Activated naive CD8-positive, alpha-beta T cell treated with anti-CD3 and anti-CD28 coated beads, Interleukin-2, amount 10 ng/mL, durations not matched to agents 7 days and 5 days (primary cell): Measurements from ENCODE around the gene PRKAG2. TPM values are rescaled to one million over a fixed set of nuclear protein-coding genes. Genes with fewer than 3 reads are reported as not detected.

Experiments used
- ATAC-seq: fragments of 150-1000 bp; cut with Tn5 transposase; one replicate; pipeline ENCODE4 v1.10.0; 2021; ENCODE audit warnings: low read depth, moderate library complexity
- POLR2A ChIA-PET: fragments of 350-600 bp; sonication (Branson Sonifier 250); formaldehyde crosslinking; loops from one replicate; lab custom pipeline; 2021; ENCODE audit warnings: antibody characterized with exemption; lab: Charles Lee
- DNase-seq: peaks from one replicate; pipeline ENCODE4 v3.0.0; 2021
- H3K27ac Mint-ChIP-seq: one replicate; pipeline ENCODE4 v1.8.0; 2022; ENCODE audit warnings: mild to moderate bottlenecking, mixed read lengths
- H3K27me3 Mint-ChIP-seq: one replicate; pipeline ENCODE4 v1.8.0; 2022; ENCODE audit warnings: mild to moderate bottlenecking, moderate library complexity, mixed read lengths
- H3K36me3 Mint-ChIP-seq: one replicate; pipeline ENCODE4 v1.8.0; 2021; ENCODE audit warnings: mild to moderate bottlenecking, mixed read lengths
- H3K4me1 Mint-ChIP-seq: one replicate; pipeline ENCODE4 v1.8.0; 2021; ENCODE audit warnings: mixed read lengths
- H3K4me3 Mint-ChIP-seq: one replicate; pipeline ENCODE4 v1.8.0; 2022; ENCODE audit warnings: mild to moderate bottlenecking, moderate library complexity, mixed read lengths
- H3K9me3 Mint-ChIP-seq: one replicate; pipeline ENCODE4 v1.8.0; 2021; ENCODE audit warnings: mixed read lengths
- total RNA-seq, 2 experiments: library from RNA; stranded (reverse); gene quantifications; one replicate each; pipeline ENCODE4 v1.2.3, GENCODE V29; 2021

PRKAG2 gene
- total RNA-seq, 2 experiments from 2014 or later = 29.0 to 38.9 TPM

- no peak overlapping the region for H3K27ac Mint-ChIP-seq
- POLR2A ChIA-PET = interaction anchor here (0.6 kb wide), 1 partner anchor 67 kb away, joined by 3 read pairs; no protein-coding TSS in a partner anchor
- H3K4me1 Mint-ChIP-seq = no peaks in the 10 kb centered on the region
Measured at GRCh38 chr7:151869968-151870918, 6.7 kb downstream of the PRKAG2 start.

DNA sequence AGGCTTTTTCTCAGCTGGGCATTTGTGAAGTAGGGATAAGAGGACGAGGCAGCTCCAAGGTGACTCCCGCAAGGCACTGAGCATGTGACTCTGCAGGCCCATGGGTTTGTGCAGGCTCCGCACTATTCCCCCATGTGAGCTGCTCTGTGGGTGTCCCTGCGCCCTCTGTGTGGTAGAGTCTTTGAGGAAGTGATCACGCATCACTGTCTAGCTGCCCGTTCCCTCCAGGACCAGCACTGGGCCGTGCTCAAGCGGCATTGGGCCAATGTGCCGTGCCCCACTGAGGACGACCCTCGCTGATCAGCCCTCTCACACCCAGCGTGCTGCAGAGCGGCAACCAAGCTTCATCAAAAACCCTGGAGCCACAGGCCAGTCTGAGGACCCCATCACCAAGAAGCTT lies 7.5 kb downstream of the PRKAG2 start:
- Mint-ChIP-seq H3K27ac (no peak overlapping the region), H3K4me3 (no peak overlapping the region), H3K9me3 (no peaks in the 10 kb centered on the region), H3K36me3 (no peaks in the 10 kb centered on the region), H3K27me3 (no peaks in the 10 kb centered on the region), H3K4me1 (no peaks in the 10 kb centered on the region)
- DNase-seq (no peak), ATAC-seq (no peak)
- POLR2A ChIA-PET = no interaction called here

More at GRCh38 chr7:151869968-151870918, 6.7 kb downstream of the PRKAG2 start:
- H3K36me3 Mint-ChIP-seq = no peaks in the 10 kb centered on the region
- H3K9me3 Mint-ChIP-seq = no peaks in the 10 kb centered on the region
- no peaks in the 10 kb centered on the region for H3K27me3 Mint-ChIP-seq
- DNase-seq (no peak), ATAC-seq (no peak)
- no peak overlapping the region for H3K4me3 Mint-ChIP-seq

GRCh38 chr7:151869109-151869428 lies 7.8 kb downstream of the PRKAG2 start:
- POLR2A ChIA-PET = no interaction called here
- Mint-ChIP-seq H3K4me1 (no peaks in the 10 kb centered on the region), H3K27ac (no peak overlapping the region), H3K27me3 (no peaks in the 10 kb centered on the region), H3K36me3 (no peaks in the 10 kb centered on the region), H3K4me3 (no peak overlapping the region), H3K9me3 (no peaks in the 10 kb centered on the region)
- ATAC-seq = no peak
- DNase-seq = no peak

DNA sequence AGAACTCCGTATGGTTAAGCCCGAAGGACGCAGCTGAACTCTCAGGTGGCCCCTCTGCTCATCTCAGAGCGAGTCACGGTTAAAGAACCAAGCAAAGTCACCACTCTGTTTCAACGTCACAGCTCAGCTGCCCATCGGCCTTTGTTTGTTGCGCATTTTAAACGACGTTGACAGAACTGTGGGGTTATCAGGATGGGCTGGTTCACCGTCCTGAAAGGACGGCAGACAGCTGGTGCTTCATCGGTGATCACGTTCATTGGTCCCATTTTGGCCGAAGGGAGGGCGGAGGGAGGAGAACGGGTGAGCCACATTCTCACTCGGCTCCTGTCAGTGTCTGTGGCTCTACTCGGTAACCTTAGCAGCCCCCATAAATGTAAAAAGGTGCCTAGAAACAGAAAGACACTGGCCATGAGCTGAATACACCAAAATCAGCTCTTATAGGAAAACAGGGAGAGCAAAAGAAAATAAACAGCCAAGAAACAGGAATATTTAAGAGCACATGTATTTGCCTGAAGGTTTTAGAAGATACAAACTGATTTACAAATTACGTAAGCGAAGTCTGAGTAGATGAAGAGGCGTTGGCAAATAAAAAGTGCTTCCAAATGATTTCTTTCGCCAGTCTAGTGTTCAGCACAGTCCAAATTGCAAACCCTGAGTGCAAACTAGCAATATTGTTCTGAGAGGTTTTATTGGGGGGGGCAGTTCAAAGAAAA lies 8.4 kb downstream of the PRKAG2 start:
- no peaks in the 10 kb centered on the region for H3K9me3 Mint-ChIP-seq
- ATAC-seq (no peak), DNase-seq (no peak)
- POLR2A ChIA-PET = no interaction called here
- H3K27me3 Mint-ChIP-seq = no peaks in the 10 kb centered on the region
- no peaks in the 10 kb centered on the region for H3K4me1 Mint-ChIP-seq
- no peaks in the 10 kb centered on the region for H3K36me3 Mint-ChIP-seq
- no peak overlapping the region for H3K4me3 Mint-ChIP-seq
- no peak overlapping the region for H3K27ac Mint-ChIP-seq

DNA sequence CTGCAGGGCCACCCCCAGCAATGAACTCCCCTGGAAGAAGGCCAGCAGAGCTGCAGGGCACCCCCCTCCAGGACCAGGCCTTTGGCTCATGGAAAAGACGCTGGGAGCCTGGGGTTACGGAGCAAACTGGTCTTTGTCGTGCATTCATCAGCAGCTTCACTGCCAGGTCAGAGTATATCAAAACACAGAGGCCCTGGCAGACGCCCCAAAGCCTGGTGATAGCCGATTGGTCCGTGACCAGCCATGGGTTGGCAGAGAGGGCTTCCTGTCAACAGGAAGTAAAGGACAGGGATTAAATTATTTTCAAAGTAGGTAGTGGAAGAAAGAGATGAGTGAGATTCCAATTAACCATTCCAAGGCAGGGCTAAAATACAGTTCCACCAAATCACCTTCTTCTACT lies 9.0 kb downstream of the PRKAG2 start:
- ATAC-seq (no peak), DNase-seq (no peak)
- Mint-ChIP-seq H3K27ac (no peak overlapping the region), H3K27me3 (no peaks in the 10 kb centered on the region), H3K4me3 (no peak overlapping the region), H3K36me3 (no peaks in the 10 kb centered on the region), H3K4me1 (no peaks in the 10 kb centered on the region), H3K9me3 (no peaks in the 10 kb centered on the region)
- POLR2A ChIA-PET = no interaction called here

DNA sequence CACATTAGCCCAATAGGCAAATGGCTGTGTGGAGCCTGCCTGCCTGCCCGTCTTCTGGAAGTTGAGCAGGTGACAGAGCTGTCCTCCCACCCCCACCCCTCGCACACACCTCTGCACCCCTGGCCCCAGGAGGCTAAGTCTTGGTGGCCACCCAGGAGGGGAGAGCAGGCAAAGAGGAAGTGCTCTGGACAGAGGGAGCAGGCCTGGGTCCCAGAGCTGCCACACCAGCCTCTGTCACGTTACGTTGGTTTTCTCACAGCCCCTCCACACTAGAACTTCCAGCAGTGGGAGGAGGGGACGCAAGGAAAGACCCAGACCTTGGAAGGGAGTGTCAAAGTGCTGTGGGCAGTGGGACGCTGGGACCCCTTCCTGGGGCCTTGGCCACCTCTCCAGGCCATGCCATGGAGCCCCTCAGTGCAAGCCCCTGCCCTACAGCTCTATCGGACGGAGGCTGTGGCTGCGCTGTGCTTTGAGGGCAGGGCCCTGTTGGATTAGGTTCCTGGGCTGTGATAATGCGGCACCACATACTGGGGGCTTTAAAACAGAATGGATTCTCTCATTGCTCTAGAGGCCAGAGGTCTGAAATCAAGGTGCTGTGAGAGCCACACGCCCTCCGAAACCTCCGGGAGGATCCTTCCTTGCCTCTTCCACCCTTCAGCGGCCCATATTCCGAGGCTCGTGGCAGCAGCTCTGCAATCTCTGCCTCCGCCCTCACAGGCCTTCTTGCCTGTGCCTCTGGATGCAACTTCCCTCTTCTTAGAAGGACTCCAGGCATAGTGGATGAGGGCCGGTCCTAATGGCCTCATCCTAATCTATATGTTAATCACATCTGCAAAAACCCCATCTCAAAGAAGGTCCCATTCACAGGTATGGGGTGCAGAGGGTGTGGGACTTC lies 9.9 kb downstream of the PRKAG2 start:
- DNase-seq (no peak), ATAC-seq (no peak)
- Mint-ChIP-seq H3K4me3 (no peak overlapping the region), H3K4me1 (no peaks in the 10 kb centered on the region), H3K27ac (no peak overlapping the region), H3K9me3 (no peaks in the 10 kb centered on the region), H3K27me3 (no peaks in the 10 kb centered on the region), H3K36me3 (no peaks in the 10 kb centered on the region)
- POLR2A ChIA-PET = no interaction called here

DNA sequence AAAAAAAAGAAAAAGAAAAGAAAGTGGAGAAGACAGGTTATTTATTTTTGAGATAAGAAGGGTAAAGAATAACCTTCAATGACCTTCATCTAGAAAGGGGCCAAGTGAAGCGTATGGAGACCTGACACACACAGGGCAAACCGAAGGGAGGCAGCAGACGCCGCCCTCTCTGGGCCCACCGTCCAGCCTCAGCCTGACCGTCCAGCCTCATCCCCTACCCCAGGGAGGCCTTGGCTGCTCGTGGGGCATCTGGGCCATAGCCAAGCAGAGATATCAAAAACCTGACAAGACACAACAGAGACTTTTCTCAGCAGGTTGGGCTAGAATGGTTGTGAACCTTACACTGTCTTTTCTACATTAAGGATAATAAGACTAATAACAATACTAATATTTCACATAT lies 10.9 kb downstream of the PRKAG2 start:
- Mint-ChIP-seq H3K4me3 (no peak overlapping the region), H3K27me3 (no peaks in the 10 kb centered on the region), H3K9me3 (no peaks in the 10 kb centered on the region), H3K4me1 (no peaks in the 10 kb centered on the region), H3K36me3 (no peaks in the 10 kb centered on the region), H3K27ac (no peak overlapping the region)
- ATAC-seq = no peak
- DNase-seq = no peak
- POLR2A ChIA-PET = no interaction called here

GRCh38 chr7:151865070-151865670 lies 11.7 kb downstream of the PRKAG2 start:
- H3K9me3 Mint-ChIP-seq = no peaks in the 10 kb centered on the region
- H3K4me3 Mint-ChIP-seq = no peak overlapping the region
- no peak overlapping the region for H3K27ac Mint-ChIP-seq
- no peaks in the 10 kb centered on the region for H3K4me1 Mint-ChIP-seq
- DNase-seq = no peak
- no peaks in the 10 kb centered on the region for H3K27me3 Mint-ChIP-seq
- POLR2A ChIA-PET = interaction anchor here (2.1 kb wide), 1 partner anchor 12 kb away, joined by 8 read pairs; the partner anchor contains the start of gene PRKAG2
- no peaks in the 10 kb centered on the region for H3K36me3 Mint-ChIP-seq
- ATAC-seq = no peak

- no peaks in the 10 kb centered on the region for H3K9me3 Mint-ChIP-seq
- no peak for DNase-seq
- H3K4me3 Mint-ChIP-seq = no peak overlapping the region
- H3K4me1 Mint-ChIP-seq = no peaks in the 10 kb centered on the region
- H3K36me3 Mint-ChIP-seq = no peaks in the 10 kb centered on the region
- POLR2A ChIA-PET = interaction anchor here (2.1 kb wide), 1 partner anchor 12 kb away, joined by 8 read pairs; the partner anchor contains the start of gene PRKAG2
- no peaks in the 10 kb centered on the region for H3K27me3 Mint-ChIP-seq
- no peak for ATAC-seq
- H3K27ac Mint-ChIP-seq = no peak overlapping the region
Measured at GRCh38 chr7:151864561-151864960, 12.4 kb downstream of the PRKAG2 start.

DNA sequence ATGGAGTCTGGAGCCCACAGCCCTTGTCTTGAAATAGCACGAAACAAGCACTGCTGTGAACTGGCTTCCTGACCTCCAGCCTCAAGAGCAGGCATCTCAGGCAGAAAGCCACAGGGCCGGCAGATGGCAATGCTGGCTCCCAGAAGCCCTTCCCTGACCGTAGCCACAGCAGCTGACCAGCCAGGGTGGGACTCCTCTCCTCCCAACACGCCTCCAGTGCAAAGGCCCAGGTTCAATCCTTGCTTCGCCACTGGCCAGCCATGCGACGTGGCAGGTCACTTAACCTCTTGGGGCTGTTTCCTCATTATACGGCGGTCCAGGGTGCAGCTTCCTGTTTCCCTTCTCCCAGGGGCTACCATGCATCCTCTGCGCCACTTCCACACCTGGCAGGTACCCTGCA lies 12.8 kb downstream of the PRKAG2 start:
- H3K4me3 Mint-ChIP-seq = no peak overlapping the region
- H3K27me3 Mint-ChIP-seq = no peaks in the 10 kb centered on the region
- DNase-seq (no peak), ATAC-seq (no peak)
- H3K27ac Mint-ChIP-seq = no peak overlapping the region
- POLR2A ChIA-PET = interaction anchor here (2.1 kb wide), 1 partner anchor 13 kb away, joined by 8 read pairs; the partner anchor contains the start of gene PRKAG2
- H3K4me1 Mint-ChIP-seq = no peaks in the 10 kb centered on the region
- H3K36me3 Mint-ChIP-seq = no peaks in the 10 kb centered on the region
- H3K9me3 Mint-ChIP-seq = no peaks in the 10 kb centered on the region

DNA sequence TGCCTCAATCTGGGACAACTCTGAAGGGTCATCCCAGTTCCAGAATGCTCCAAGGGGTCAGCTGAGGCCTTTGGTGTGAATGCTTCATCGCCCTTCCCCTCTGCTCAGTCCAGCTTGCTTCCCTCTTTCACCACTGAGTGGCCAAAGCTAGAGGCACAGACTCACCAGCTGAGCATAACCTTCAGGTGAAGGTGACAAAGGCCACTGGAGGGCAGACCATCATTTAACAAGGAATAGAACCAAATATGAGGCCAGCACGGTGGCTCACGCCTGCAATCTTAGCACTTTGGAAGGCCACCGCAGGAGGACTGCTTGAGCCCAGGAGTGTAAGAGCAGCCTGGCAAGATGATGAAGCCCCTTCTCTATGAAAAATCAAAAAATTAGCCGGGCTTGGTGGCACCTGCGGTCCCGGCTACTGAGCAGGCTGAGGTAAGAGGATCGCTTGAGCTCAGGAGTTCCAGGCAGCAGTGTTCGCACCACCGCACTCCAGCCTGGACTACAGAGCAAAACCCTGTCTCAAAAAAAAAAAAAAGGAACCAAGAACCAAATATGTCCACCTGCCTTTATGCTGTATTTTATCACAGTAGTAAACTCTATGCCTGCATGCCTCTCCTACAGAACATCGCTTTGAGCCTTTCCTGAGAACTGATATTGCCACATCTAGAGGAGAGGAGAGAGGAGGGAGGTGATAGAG lies 13.4 kb downstream of the PRKAG2 start:
- POLR2A ChIA-PET = interaction anchor here (2.1 kb wide), 1 partner anchor 13 kb away, joined by 8 read pairs; the partner anchor contains the start of gene PRKAG2
- Mint-ChIP-seq H3K4me1 (no peaks in the 10 kb centered on the region), H3K4me3 (no peak overlapping the region), H3K27me3 (no peaks in the 10 kb centered on the region), H3K9me3 (no peaks in the 10 kb centered on the region), H3K27ac (no peak overlapping the region), H3K36me3 (no peaks in the 10 kb centered on the region)
- ATAC-seq (no peak), DNase-seq (no peak)
